GM12892 (cell line): ENCODE results near the gene POLRMT.

Source experiments
- POLR2A ChIP-seq: IDR thresholded peaks from 2 replicates; pipeline ENCODE4 v1.6.1; 2011; ENCODE audit warnings: low read depth, low read length, control low read depth
- POLR2AphosphoS5 ChIP-seq: IDR thresholded peaks from 2 replicates; pipeline ENCODE4 v1.6.1; 2011; ENCODE audit warnings: low read depth, low read length, control low read depth

- TF ChIP-seq POLR2A (no peak), POLR2AphosphoS5 (no peak)
Observed at GRCh38 chr19:624433-625109, 8.8 kb downstream of the POLRMT start.
